ENCODE measurements around the gene RPL19. TPM values are rescaled to one million over a fixed set of nuclear protein-coding genes. Genes with fewer than 3 reads are reported as not detected.
A peak's percentile ranks its signal among the peaks of the same experiment; 100 is the strongest.
"Not testable (repeated sequence)": the region's sequence is repeated elsewhere in the genome, so short reads cannot be mapped to it uniquely, and the experiment has no call there.

Gene RPL19
- total and polyA plus RNA-seq, 8 donors, result 1,114 to 4,546 (median 2,476) TPM

GRCh38 chr17:39165178-39165840, 34.8 kb upstream of the RPL19 start:
- DNase-seq, result no peak
- H3K9me3 ChIP-seq, result no peaks in the 10 kb centered on the region
- no peaks in the 10 kb centered on the region for H3K36me3 ChIP-seq
- peaks cover 0 to 10% (median 6%) of the 10 kb centered on the region in 3 donors for H3K27me3 ChIP-seq
- intact Hi-C loops (cut with DNase I; ENCODE audit: low total_unique reads), result no loop called here
- whole genome bisulfite sequencing, 5 donors, result 13 to 22% (median 15%) methylated on average over 43 to 51 of the region's 51 CpGs
- H3K27ac ChIP-seq, result peak overlapping the region in 1 of 5 donors; percentile 65
- peaks cover 17 to 41% (median 31%) of the 10 kb centered on the region in 4 donors for H3K4me1 ChIP-seq
- TF ChIP-seq POLR2A (IDR thresholded peaks at IDR 0.05) (no peak), EP300 (IDR thresholded peaks at IDR 0.05) (no peak), CTCF (IDR thresholded peaks at IDR 0.05) (no peak), POLR2AphosphoS5 (IDR thresholded peaks at IDR 0.05) (no peak)
- peak overlapping the region; percentile 46 to 55 (median 52) for H3K4me3 ChIP-seq

GRCh38 chr17:39165841-39166349, 34.2 kb upstream of the RPL19 start, which contains the start of gene ARL5C:
Gene ARL5C, minus strand, starts transcription at chr17:39166161. Its CDS starts 401 bp downstream, at chr17:39165760.
- TF ChIP-seq EP300 (IDR thresholded peaks at IDR 0.05) (no peak), POLR2AphosphoS5 (IDR thresholded peaks at IDR 0.05) (no peak), POLR2A (IDR thresholded peaks at IDR 0.05) (no peak)
- Histone ChIP-seq H3K4me1 (peaks cover 17 to 41% (median 31%) of the 10 kb centered on the region in 4 donors), H3K9me3 (no peaks in the 10 kb centered on the region), H3K36me3 (no peaks in the 10 kb centered on the region), H3K27me3 (peaks cover 0 to 10% (median 6%) of the 10 kb centered on the region in 3 donors), H3K27ac (peak within 1 kb of the TSS in 1 of 5 donors; percentile 65), H3K4me3 (peak within 1 kb of the TSS; percentile 46 to 55 (median 52))
- peak in 1 of 2 donors; percentile 2 for DNase-seq
- intact Hi-C loops (cut with DNase I; ENCODE audit: low total_unique reads), result no loop called here
- 53 to 75% (median 69%) methylated on average over 15 to 17 of the region's 17 CpGs for WGBS, 5 donors

- no peak overlapping the region for H3K4me3 ChIP-seq
- peaks cover 17 to 41% (median 31%) of the 10 kb centered on the region in 4 donors for H3K4me1 ChIP-seq
- H3K27ac ChIP-seq, result no peak overlapping the region
- DNase-seq, result peak in 1 of 2 donors; percentile 3
- intact Hi-C loops (cut with DNase I; ENCODE audit: low total_unique reads), result no loop called here
- no peaks in the 10 kb centered on the region for H3K9me3 ChIP-seq
- peaks cover 0 to 10% (median 6%) of the 10 kb centered on the region in 3 donors for H3K27me3 ChIP-seq
- H3K36me3 ChIP-seq, result no peaks in the 10 kb centered on the region
- 53 to 59% (median 56%) methylated on average over 7 of the region's 7 CpGs for WGBS, 5 donors
- TF ChIP-seq POLR2AphosphoS5 (IDR thresholded peaks at IDR 0.05), result no peak
- TF ChIP-seq POLR2A (IDR thresholded peaks at IDR 0.05), result no peak
- no peak for TF ChIP-seq EP300 (IDR thresholded peaks at IDR 0.05)
- TF ChIP-seq CTCF (IDR thresholded peaks at IDR 0.05), result no peak
Observed at GRCh38 chr17:39166437-39167335, 33.4 kb upstream of the RPL19 start.

GRCh38 chr17:39167476-39167875, 32.6 kb upstream of the RPL19 start:
- H3K4me3 ChIP-seq, result no peak overlapping the region
- TF ChIP-seq POLR2AphosphoS5 (IDR thresholded peaks at IDR 0.05) (no peak), EP300 (IDR thresholded peaks at IDR 0.05) (no peak)
- H3K4me1 ChIP-seq, result peaks cover 17 to 41% (median 31%) of the 10 kb centered on the region in 4 donors
- no peaks in the 10 kb centered on the region for H3K36me3 ChIP-seq
- intact Hi-C loops (cut with DNase I; ENCODE audit: low total_unique reads), result no loop called here
- peak in 1 of 2 donors; percentile 43 for DNase-seq
- H3K27me3 ChIP-seq, result peaks cover 0 to 10% (median 6%) of the 10 kb centered on the region in 3 donors
- no peaks in the 10 kb centered on the region for H3K9me3 ChIP-seq
- H3K27ac ChIP-seq, result no peak overlapping the region
- 40 to 54% (median 43%) methylated on average over 2 of the region's 2 CpGs for WGBS, 5 donors

- H3K36me3 ChIP-seq; H3K9me3 ChIP-seq; DNase-seq; H3K27ac ChIP-seq; H3K4me3 ChIP-seq; intact Hi-C loops (cut with DNase I; ENCODE audit: low total_unique reads): not testable (repeated sequence)
- peaks cover 0 to 10% (median 6%) of the 10 kb centered on the region in 3 donors for H3K27me3 ChIP-seq
- 93 to 98% (median 95%) methylated on average over 10 of the region's 10 CpGs for WGBS, 5 donors
- H3K4me1 ChIP-seq, result peaks cover 17 to 41% (median 31%) of the 10 kb centered on the region in 4 donors
Observed at GRCh38 chr17:39168503-39168902, 31.6 kb upstream of the RPL19 start.

All from stomach (tissue), 9 donors.